H1 (cell line): ENCODE results near the gene PTCH1. TPM values are rescaled to one million over a fixed set of nuclear protein-coding genes. Genes with fewer than 3 reads are reported as not detected.

Experiments
- CEBPB ChIP-seq: IDR thresholded peaks from 2 replicates; pipeline ENCODE4 v1.6.1; 2012; ENCODE audit warnings: low read depth, low read length
- CHD1 ChIP-seq: IDR thresholded peaks from 2 replicates; pipeline ENCODE4 v1.6.1; 2012; ENCODE audit warnings: low read depth, low read length, improper control_type of control experiment
- PHF8 ChIP-seq: fragments of 200-600 bp; sonication (generic); conservative IDR thresholded peaks from 2 replicates; pipeline ENCODE4 v1.7.1; 2012; ENCODE audit warnings: low read depth, mild to moderate bottlenecking, inconsistent platforms, low read length, moderate library complexity
- SP2 ChIP-seq: IDR thresholded peaks from 2 replicates; pipeline ENCODE4 v1.6.1; 2012; ENCODE audit warnings: mild to moderate bottlenecking, low read length, inconsistent platforms
- TCF12 ChIP-seq: IDR thresholded peaks from 2 replicates; pipeline ENCODE4 v1.6.1; 2011; ENCODE audit warnings: low read depth, mild to moderate bottlenecking, low read length
- polyA plus RNA-seq, 7 experiments: library from polyadenylated mRNA; depleted of rRNA in 3 of 7; stranded (reverse) in 5 of 7; unstranded in 2 of 7; fragments of >200 nt in 5 of 7; fragments of 200-250 nt in 2 of 7; gene quantifications; 1 replicate in 5 of 7; 2 replicates in 1 of 7; 4 replicates in 1 of 7; pipeline versions ENCODE4 v1.2.1 to v1.2.3, GENCODE V29; 2011 to 2013; ENCODE audit warnings: missing spikeins in 2 of 7, mixed read lengths in 2 of 7
- total RNA-seq: library from RNA; stranded (reverse); fragmentation: NEBNext Ultra II Directional; extraction: Animal tissue kit (Norgen Biotek cat#: 25700); gene quantifications from 2 replicates; pipeline ENCODE4 v1.2.1, GENCODE V29; 2021

The PTCH1 gene
- total and polyA plus RNA-seq, 2 of the 8 experiments (the other 6 are each of a cell fraction or from before 2014, with no cell fraction given) = 6.4 to 34.1 TPM

- no peak for TF ChIP-seq PHF8
- no peak for TF ChIP-seq TCF12
- no peak for TF ChIP-seq SP2
- TF ChIP-seq CHD1 = no peak
- TF ChIP-seq CEBPB = no peak
- TF ChIP-seq, all 59 proteins: peak for 0
Observed at GRCh38 chr9:95486318-95486717, 30.5 kb downstream of the PTCH1 start (continued).
